ENCODE data around the gene TNS3.
"Not testable (repeated sequence)": the region's sequence is repeated elsewhere in the genome, so short reads cannot be mapped to it uniquely, and the experiment has no call there.

Gene TNS3

GRCh38 chr7:47452295-47452694, 129.6 kb downstream of the TNS3 start:
- DNase-seq (ENCODE audit: low read depth in 2 of 2), result no peak

GRCh38 chr7:47451851-47452205, 130.1 kb downstream of the TNS3 start:
- DNase-seq (ENCODE audit: low read depth in 2 of 2), result no peak

GRCh38 chr7:47449810-47450590, 131.9 kb downstream of the TNS3 start:
- no peak for DNase-seq (ENCODE audit: low read depth in 2 of 2)

GRCh38 chr7:47448971-47449370, 132.9 kb downstream of the TNS3 start:
- no peak for DNase-seq (ENCODE audit: low read depth in 2 of 2)

- DNase-seq (ENCODE audit: low read depth in 2 of 2), result no peak
Observed at GRCh38 chr7:47447621-47448349, 134.1 kb downstream of the TNS3 start.

- DNase-seq (ENCODE audit: low read depth in 2 of 2), result no peak
Observed at GRCh38 chr7:47446871-47447466, 134.9 kb downstream of the TNS3 start.

GRCh38 chr7:47444376-47445098, 137.4 kb downstream of the TNS3 start:
- DNase-seq (ENCODE audit: low read depth in 2 of 2), result no peak

GRCh38 chr7:47443049-47443448, 138.9 kb downstream of the TNS3 start:
- no peak for DNase-seq (ENCODE audit: low read depth in 2 of 2)

GRCh38 chr7:47442605-47442865, 139.4 kb downstream of the TNS3 start:
- no peak for DNase-seq (ENCODE audit: low read depth in 2 of 2)

GRCh38 chr7:47441796-47442604, 139.9 kb downstream of the TNS3 start:
- DNase-seq (ENCODE audit: low read depth in 2 of 2), result no peak

- DNase-seq (ENCODE audit: low read depth in 2 of 2), result not testable (repeated sequence)
Observed at GRCh38 chr7:47441048-47441447, 140.9 kb downstream of the TNS3 start.

- DNase-seq (ENCODE audit: low read depth in 2 of 2), result no peak
Observed at GRCh38 chr7:47440320-47440719, 141.6 kb downstream of the TNS3 start.

GRCh38 chr7:47439181-47439667, 142.7 kb downstream of the TNS3 start:
- no peak for DNase-seq (ENCODE audit: low read depth in 2 of 2)

- no peak for DNase-seq (ENCODE audit: low read depth in 2 of 2)
Observed at GRCh38 chr7:47438411-47439029, 143.4 kb downstream of the TNS3 start.

- DNase-seq (ENCODE audit: low read depth in 2 of 2), result no peak
Observed at GRCh38 chr7:47435889-47436312, 146.0 kb downstream of the TNS3 start.

- DNase-seq (ENCODE audit: low read depth in 2 of 2), result no peak
Observed at GRCh38 chr7:47433564-47433895, 148.4 kb downstream of the TNS3 start.

GRCh38 chr7:47432671-47433563, 149.0 kb downstream of the TNS3 start:
- no peak for DNase-seq (ENCODE audit: low read depth in 2 of 2)

- DNase-seq (ENCODE audit: low read depth in 2 of 2), result no peak
Observed at GRCh38 chr7:47430422-47430821, 151.5 kb downstream of the TNS3 start.

GRCh38 chr7:47428768-47429472, 153.0 kb downstream of the TNS3 start:
- no peak for DNase-seq (ENCODE audit: low read depth in 2 of 2)

Data from stimulated activated CD4-positive, alpha-beta T cell treated with anti-CD3 and anti-CD28 coated beads, Interleukin-1b, Interleukin-23, amount 100 ng/mL, for 1 hour (primary cell).